Measurements from ENCODE around the gene REL. TPM values are rescaled to one million over a fixed set of nuclear protein-coding genes. Genes with fewer than 3 reads are reported as not detected.
"Not testable (repeated sequence)": the region's sequence is repeated elsewhere in the genome, so short reads cannot be mapped to it uniquely, and the experiment has no call there.

Gene REL
- 1 to 10 TPM; 7.4 to 8.4 (median 7.7) TPM for polyA plus RNA-seq (ENCODE audit: insufficient read length in 4 of 4)

DNA sequence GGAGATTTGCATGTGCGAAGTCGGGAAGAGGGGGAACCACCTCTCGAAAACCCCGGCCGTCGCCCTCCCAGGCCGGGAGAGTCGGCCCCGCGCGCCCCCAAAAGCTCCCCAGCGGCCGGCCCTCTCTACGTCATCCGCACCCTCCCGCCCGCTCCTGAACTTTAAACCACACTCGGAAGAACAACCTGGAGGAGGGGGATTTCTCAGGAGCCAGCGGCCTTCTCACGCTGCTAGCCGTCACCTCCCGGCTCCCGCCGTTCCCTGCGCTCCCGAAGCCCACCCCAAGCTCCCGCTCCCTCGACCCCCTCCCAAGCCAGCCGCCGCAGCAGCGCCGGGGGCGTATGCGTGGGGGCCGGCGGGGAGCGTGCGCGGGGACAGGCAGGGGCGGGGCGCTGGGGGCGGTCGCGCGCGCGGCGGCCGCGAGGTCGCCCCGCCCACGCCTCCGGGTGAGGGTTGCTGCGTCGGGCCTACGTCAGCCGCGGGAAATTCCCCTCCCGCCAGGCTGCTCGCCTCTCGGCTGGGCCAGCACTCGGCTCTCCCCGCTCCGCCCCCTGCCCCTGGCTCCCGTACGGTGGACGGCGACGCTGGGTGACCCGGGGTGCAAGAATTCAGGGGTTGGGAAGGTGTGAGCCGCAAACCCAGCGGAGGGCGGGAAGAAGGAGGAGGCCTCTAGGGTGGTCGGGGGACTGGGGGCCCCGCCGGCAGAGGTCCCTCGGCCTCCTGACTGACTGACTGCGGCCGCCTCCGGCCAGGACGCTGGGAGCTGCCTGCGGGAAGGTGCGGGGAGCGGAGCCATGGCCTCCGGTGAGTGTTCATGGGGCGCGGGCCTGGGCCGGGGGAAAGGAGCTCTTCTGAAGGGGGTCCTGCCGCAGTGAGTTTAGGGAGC, at the start of gene REL:
Gene REL, plus strand, starts transcription at position 528 of the 886 bp plus-strand sequence. Its CDS starts 267 bp downstream, at position 795.
- DNase-seq (ENCODE audit: low read depth in 4 of 4, low spot score in 3 of 4) = peak; percentile 80 to 86 (median 80)

DNA sequence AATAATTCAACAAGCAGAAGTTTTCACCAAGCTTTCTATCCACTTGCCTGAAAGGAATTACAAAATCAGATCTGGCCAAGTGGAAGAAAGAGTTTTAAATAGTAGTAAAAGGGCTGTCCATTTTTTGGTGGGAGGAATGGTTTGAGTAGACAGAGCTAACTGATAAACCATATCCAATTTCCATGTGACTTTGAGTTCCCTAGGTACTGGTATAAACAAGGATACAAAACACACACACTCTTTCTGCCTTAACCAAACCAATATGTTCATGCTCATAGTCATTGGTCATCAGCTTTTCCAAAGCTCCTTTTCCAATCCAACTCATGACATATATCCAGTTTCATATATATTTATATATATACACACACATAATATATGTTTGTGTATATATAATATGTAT, 49.5 kb upstream of the REL start:
- DNase-seq (ENCODE audit: low read depth in 4 of 4, low spot score in 3 of 4) = no peak

DNA sequence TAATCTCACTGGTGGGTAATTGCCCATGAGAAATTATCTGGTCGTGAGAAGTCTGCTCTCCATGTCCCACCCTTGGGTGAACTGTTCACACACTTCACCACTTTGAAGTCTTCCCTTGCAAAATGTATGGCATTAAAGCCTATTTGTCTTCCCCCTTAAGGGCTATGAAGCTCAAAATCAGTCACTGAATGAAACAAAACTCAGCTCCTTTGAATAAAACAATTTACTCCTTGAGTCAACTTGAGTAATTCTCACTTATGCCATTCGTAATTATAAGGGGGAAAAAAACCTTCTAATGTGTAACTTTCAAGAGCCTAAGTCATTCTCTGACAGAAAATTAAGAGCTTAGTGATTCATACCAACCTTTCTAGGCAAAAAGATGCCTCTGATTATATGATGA, 48.8 kb upstream of the REL start:
- no peak for DNase-seq (ENCODE audit: low read depth in 4 of 4, low spot score in 3 of 4)

DNA sequence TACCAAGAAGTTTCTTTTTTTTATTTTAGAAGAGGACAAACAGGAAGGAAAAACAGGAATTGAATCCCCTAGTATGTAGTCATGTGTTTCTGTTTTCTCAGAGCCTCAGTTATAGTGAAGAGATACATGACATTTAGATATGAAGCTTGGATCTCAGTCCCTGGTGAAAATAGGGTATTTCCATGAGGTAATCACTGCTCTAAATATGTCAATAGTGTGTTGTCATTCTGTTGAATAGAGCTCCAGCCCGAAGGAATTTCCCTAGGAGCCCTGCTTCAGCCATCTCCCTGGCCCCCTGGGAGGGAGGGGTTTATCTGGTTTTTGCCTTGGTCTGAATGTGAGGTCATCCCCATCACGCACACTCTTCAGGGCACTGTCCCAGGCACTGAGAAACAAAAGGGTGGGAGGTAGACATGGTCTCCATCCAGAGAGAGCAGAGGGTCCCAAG, 47.1 kb upstream of the REL start:
- no peak for DNase-seq (ENCODE audit: low read depth in 4 of 4, low spot score in 3 of 4)

DNA sequence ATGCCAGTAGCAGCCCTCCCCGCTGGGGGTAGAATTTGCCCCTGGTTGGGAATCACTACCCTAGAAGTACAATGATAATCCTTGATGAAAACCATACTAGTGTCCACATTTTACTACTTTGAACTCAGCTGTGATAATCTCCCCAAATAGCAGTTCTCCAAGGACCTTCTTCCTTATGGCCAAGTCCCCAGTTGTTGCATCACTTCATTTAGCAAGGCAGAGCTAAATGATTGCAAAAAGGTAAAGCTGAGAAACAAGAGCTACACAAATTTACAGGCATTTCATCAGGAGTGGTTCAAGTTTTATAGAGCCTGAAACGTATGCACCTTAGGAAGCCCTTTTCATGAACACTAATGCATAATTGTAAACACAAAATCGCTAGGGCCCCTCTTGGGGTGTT, 44.9 kb upstream of the REL start:
- no peak for DNase-seq (ENCODE audit: low read depth in 4 of 4, low spot score in 3 of 4)

DNA sequence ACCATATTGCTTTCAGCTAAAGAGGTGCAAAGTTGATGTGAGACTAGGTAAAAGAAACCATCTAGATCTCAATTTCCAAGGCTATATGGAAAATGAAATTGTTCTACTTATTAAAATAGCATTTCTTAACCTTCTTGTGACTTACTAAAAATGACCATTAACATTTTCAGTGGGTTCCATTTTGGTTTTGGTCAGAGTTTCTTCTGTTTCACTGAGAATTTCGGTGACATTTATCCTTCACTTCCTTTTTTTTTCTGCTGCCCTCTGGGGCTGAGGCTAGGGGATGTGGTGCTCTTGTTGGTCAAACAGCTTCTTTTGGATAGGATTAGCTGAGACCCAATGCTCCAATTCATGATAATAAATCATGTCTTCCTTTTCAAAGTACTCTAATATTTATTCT, 44.3 kb upstream of the REL start:
- DNase-seq (ENCODE audit: low read depth in 4 of 4, low spot score in 3 of 4) = no peak

DNA sequence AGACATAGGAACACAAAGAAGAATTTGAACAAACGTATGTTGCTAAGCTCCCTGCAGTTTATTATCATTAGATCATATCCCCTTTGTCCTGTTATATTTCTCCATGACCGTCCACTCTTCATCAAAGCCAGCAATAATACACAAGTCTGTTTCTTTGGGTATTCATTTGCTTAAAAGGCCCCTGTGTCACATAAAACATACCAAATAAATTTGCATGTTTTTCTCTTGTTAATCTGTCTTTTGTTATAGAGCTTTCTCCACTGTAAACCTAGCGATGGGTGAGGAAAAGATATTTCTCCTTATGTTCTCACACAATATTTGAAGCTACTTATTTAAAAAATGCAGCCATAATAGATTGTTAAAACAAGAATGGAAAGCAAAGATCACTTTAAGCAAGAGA, 42.9 kb upstream of the REL start:
- no peak for DNase-seq (ENCODE audit: low read depth in 4 of 4, low spot score in 3 of 4)

DNA sequence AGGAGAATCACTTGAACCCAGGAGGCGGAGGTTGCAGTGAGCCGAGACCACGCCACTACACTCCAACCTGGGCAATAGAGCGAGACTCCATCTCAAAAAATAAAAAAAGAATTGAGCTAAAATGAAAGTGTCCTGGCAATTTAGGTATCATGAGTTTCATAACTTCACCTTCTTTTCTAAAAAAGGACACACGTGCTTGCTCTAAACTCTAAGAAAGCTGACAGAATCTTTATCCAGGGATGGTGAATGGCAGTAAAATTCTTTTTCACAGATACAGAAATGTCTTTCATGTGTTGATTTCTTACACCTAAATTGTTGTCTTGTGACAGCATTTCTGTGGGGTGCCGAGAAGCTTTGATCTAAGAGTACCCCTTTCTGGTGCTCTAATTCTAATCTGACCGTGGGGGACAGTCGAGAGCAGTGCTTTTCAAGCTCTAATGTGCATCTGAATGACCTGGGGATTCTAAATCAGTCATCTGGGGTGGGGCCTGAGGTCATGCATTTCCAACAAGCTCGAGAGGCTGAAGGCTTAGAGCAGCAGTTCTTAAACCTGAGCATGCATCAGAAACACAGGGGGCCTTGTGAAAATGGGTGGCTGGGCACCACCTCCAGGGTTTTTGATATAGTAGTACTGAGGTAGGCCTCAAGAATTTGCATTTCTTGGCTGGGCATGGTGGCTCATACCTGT, 42.1 kb upstream of the REL start:
- no peak for DNase-seq (ENCODE audit: low read depth in 4 of 4, low spot score in 3 of 4)

DNA sequence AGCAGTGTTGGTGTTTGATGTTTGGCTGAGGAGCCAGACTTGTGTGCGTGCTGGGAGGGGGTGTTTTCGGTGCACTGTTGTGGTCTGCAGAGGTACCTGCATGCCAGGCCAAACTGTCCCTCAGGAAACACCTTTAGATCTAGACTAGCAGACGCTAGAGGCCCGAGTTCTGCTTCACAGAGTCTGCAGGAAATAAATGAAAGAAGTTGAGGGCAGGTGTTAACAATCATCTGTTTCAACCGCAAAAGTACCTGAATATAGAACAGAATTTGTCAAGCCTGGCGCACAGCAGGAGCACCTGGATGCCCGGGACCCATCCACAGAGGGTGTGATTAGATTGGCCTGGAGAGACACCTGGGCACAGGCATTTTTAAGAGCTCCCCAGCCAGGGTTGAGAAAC, 40.5 kb upstream of the REL start:
- DNase-seq (ENCODE audit: low read depth in 4 of 4, low spot score in 3 of 4) = no peak

DNA sequence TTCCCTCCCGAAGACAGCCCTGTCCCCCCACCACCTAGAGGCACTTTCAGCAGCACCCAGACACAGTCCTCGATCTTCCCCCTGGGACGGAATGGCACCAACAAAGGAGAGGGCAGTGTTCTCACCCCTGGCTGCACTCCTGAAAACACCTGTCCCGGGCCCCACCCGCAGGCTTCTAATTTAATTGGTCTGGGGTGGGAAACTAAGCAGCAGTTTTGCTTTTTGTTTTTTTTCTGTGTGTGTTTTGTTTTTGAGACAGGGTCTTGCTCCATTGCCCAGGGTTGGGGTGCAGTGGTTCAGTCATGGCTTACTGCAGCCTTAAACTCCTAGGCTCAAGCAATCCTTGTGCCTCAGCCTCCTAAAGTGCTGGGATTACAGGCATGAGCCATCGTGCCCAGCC, 38.4 kb upstream of the REL start:
- no peak for DNase-seq (ENCODE audit: low read depth in 4 of 4, low spot score in 3 of 4)

DNA sequence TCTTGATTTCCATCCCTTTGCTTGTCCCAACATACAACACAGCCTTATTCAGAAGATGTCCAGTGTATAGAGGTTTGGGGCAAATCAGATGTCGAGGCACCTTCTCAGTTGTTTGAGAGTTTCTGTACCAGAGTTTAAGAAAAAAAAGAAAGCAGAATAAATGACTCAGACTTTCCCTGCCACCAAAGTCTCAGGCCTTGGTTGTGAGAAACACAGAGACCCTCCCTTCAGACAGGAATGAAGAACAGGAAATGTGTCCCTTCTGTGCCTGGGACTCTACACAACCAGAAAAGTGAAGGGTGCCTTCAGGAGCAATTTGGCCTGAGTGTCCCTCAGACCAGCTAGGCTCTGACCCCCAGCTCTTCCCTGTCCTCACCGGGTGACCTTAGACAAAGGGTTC, 37.3 kb upstream of the REL start:
- DNase-seq (ENCODE audit: low read depth in 4 of 4, low spot score in 3 of 4) = no peak

DNA sequence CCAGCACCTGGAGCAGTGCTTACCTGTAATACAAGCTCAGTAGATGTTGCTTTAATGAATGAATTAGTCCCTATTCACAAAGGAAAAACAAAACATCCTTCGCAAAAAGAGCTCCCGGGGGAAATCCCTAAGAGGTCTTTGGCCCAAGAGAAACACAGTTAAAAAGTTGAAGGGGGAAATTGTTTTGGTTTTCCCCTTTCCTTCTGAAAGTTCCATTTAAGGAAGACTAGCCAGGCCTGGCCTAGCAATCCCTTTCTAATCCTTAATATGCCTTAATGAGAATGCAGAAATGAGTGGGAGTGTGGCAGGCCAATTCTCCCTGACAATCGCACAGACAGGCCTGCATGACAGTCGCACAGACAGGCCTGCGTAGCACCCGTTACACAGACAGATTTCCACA, 33.5 kb upstream of the REL start:
- DNase-seq (ENCODE audit: low read depth in 4 of 4, low spot score in 3 of 4) = no peak

DNA sequence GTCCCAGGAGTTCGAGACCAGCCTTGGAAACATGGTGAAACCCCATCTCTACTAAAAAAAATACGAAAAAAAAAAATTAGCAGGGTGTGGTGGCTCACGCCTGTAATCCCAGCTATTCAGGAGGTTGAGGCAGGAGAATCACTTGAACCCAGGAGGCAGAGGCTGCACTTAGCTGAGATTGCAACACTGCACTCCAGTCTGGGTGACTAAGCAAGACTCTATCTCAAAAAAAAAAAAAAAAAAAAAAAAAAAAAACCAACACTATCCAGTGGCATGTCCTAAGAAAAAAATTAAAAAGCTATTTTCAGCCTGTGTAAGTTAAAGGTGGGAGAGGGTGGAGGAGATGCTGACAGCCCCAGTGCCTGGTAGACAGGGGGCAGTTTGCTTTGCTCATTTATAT, 32.2 kb upstream of the REL start:
- no peak for DNase-seq (ENCODE audit: low read depth in 4 of 4, low spot score in 3 of 4)

DNA sequence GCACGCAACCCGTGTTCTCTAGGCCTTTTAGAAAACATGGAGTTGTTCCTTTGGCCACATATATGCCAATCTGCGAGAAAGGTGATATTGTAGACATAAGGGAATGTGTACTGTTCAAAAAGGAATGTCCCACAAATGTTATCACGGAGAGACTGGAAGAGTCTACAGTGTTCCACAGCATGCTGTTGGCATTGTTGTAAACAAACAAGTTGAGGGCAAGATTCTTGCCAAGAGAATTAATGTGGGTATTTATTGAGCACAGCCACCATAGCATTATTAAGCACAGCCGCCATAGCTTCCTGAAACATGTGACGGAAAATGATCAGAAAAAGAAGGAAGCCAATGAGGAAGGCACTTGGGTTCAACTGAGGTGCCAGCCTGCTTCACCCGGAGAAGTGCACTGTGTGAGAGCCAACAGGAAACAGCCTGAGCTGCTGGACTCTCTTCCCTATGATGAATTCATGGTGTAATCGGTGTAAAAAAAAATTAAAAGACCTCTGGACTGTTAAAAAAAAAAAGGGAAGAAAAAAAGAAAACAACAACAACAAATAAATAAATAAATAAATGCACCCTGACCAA, 29.0 kb upstream of the REL start:
- DNase-seq (ENCODE audit: low read depth in 4 of 4, low spot score in 3 of 4) = no peak

DNA sequence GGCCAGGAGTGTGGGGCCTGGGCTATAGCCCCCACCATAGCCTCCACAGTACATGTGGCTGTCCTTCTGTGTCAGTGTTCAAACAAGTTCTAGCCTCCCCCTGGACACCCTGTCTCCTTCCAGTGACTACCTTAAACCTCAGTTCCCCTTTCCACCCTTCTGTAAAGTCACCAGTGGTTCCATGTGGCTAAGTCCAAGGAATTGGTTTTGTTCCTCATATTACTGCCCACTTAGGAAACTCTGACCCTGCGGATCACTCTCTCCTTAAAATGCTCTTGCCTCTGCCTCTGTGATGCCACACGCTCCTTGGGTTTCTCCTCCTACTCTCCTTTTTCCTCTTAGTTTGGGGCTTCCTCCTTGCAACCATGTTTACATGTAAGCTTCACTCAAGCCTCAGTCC, 27.8 kb upstream of the REL start:
- DNase-seq (ENCODE audit: low read depth in 4 of 4, low spot score in 3 of 4) = no peak

DNA sequence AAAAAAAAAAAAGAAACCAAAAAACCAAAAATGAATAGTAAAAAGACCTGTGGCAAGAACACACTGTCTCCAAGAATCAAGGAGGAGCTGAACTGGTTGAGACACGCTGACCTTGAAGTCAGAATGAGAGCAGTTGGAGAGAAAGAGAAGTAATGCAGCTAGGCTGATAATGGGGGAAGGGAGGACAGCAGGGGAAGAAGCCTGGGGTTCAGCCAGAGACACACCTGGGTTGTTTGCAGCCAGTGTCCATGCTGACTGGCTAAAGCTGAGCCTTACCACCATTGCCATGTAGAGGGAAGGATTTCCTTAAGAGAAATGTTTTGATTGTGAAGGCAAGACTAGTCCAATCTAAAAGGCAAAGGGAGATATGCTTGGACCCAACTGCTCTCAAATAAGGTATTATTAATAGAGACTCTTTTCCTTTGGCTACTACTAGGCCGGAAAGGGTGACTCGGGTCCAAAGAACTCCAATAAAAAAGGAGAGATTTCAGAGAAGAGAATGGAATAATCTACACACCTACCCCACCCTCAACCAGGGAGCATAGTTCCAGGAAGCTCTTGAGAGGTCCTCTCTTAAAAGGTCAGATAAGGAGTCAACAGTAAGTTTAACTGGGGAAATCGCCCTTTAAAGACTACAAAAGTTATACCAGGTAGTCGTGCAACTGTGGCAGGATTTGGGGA, 25.2 kb upstream of the REL start:
- DNase-seq (ENCODE audit: low read depth in 4 of 4, low spot score in 3 of 4) = no peak

DNA sequence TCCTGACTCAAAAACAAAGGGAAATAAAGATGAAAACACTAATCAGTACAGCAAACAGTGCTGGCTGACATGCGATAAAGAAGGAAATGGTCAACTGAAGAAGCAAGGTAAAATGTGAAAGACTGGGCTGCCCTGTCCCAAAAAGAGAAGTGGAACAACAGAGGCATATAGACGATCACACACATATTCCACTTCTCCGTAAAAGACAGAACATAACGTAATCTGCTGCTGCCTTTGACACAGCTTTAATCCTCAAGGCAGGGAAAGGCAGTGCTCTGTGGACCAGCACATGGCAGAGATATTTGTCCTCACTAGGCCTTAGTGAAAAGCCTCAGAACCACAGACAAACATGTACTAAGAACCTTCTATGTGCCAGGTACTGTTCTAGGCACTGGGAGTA, 24.3 kb upstream of the REL start:
- no peak for DNase-seq (ENCODE audit: low read depth in 4 of 4, low spot score in 3 of 4)

DNA sequence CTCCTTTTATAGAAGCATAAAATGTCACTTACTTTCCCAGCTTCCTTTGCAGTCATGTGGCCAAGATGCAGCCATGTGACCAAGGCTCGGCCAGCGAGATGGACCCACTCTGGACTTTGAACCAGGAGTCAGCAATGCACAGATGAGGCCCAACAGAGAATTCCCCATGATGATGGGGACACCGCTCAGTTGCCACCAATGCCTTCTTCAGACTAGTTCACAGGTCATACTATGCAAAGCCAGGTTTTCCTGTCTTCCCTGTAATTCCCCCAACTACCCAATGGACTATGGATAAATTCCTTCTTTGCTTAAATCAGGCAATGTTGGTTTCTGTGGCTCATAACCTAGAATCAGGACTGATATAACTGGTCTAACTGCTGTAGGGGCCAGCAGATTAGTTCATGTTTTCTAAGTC, 22.5 kb upstream of the REL start:
- no peak for DNase-seq (ENCODE audit: low read depth in 4 of 4, low spot score in 3 of 4)

DNA sequence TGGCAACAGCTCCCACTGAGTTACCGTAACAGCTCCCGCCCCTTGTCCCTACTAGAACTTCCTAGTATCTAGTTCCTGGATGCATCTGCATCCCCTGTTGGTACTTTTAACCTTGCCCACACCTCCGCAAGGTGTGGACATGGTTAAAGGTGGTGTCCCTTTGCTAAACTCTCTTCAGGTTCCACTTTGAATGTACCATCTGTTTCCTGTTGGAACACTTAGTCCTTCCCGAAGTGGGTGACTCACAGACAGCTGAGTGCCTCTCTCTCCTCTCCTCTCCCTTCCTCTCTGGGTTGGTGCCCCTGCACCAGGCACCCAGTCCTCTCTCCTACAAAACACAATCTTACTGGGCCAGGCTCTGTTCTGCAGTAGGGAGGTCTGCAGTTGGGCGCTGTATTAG, 19.6 kb upstream of the REL start:
- no peak for DNase-seq (ENCODE audit: low read depth in 4 of 4, low spot score in 3 of 4)

DNA sequence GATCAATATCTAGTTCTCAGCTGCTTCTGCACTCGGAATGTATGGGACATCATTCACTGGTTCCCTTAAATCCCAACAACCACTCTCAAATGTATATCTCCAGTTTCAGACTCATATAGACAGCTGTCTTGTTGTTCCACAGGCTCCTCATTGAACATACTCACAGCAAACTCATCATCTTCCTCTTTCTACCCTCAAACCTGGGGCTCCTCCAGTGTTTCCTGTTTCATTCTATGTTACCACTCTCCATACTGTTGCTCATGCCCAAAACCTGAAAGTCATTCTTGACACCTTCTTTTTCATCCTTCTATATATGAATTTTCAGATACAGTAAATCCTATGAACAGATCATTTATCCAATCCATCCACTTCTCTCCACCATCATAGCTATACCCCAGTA, 18.7 kb upstream of the REL start:
- no peak for DNase-seq (ENCODE audit: low read depth in 4 of 4, low spot score in 3 of 4)

DNA sequence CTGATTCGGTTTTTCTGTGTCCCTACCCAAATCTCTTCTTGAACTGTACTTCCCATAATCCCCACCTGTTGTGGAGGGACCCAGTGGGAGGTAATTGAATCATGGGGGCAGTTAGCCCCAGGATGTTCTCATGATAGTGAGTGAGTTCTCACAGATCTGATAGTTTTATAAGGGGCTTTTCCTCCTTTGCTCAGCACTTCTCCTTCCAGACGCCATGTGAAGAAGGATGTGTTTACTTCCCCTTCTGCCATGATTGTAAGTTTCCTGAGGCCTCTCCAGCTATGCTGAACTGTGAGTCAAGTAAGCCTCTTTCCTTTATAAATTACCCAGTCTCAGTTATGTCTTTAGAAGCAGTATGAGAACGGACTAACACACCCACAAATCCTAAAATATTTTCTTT, 16.0 kb upstream of the REL start:
- not testable (repeated sequence) for DNase-seq (ENCODE audit: low read depth in 4 of 4, low spot score in 3 of 4)
